A673 (cell line): Measurements from ENCODE around the gene KIF24.
"Not testable (repeated sequence)": the region's sequence is repeated elsewhere in the genome, so short reads cannot be mapped to it uniquely, and the experiment has no call there.

Experiments
- EZH2 ChIP-seq: fragments of 200-600 bp; sonication (generic); IDR thresholded peaks from 2 replicates; pipeline ENCODE4 v1.6.1; 2017; ENCODE audit warnings: borderline replicate concordance, low read depth, mild to moderate bottlenecking, mixed read lengths, antibody characterized with exemption, low read length; ENCODE audit not compliant: poor library complexity, severe bottlenecking
- TF ChIP-seq, protein P1 (sequence below): fragments of 300-800, 200-600 bp; sonication (generic); conservative IDR thresholded peaks from 2 replicates; pipeline ENCODE4 v1.5.1; 2017; ENCODE audit warnings: low read depth, mild to moderate bottlenecking, antibody characterized with exemption, low read length, moderate library complexity, mixed read lengths

GRCh38 chr9:34367751-34368410 is 38.8 kb upstream of the KIF24 start:
- TF ChIP-seq EZH2: not testable (repeated sequence)
- TF ChIP-seq, protein P1, sequence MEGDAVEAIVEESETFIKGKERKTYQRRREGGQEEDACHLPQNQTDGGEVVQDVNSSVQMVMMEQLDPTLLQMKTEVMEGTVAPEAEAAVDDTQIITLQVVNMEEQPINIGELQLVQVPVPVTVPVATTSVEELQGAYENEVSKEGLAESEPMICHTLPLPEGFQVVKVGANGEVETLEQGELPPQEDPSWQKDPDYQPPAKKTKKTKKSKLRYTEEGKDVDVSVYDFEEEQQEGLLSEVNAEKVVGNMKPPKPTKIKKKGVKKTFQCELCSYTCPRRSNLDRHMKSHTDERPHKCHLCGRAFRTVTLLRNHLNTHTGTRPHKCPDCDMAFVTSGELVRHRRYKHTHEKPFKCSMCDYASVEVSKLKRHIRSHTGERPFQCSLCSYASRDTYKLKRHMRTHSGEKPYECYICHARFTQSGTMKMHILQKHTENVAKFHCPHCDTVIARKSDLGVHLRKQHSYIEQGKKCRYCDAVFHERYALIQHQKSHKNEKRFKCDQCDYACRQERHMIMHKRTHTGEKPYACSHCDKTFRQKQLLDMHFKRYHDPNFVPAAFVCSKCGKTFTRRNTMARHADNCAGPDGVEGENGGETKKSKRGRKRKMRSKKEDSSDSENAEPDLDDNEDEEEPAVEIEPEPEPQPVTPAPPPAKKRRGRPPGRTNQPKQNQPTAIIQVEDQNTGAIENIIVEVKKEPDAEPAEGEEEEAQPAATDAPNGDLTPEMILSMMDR: not testable (repeated sequence)
